ENCODE data around the gene ITGB4. TPM values are rescaled to one million over a fixed set of nuclear protein-coding genes. Genes with fewer than 3 reads are reported as not detected.

The ITGB4 gene
- total RNA-seq, 1 donor from 2014 or later = 0.54 TPM

DNA sequence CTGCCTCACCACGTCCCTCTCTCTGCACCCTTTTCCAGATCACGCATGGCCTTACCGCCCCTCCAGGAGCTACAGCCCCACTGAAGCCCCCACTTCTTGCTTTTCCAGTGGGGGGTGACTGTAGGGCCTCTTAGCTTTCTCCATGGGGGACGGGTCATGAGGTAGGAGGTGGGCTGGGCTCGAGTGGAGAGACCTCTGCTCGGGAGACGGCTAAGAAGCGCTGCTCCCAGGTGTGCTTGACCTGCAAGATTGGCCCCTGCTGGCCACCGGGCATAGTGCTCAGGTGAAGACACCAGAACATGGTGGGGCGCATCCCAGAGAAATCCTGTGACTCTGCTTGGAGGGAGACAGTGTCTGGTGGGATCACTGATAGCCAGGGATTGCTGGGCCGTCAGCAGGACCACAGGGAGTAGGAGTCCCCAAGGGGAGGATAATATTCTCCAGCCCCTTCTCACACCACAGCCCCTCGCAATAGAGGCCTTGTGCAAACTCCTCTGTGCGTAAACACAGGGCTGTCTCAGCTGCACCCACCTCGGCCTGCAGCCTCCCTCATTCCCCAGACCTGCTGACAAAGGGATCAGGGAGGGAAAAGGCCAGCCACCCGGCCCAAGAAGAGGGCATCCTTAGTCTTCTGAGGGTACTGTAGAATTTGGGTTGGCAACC is 52.7 kb downstream of the ITGB4 start:
- TF ChIP-seq, protein P1, sequence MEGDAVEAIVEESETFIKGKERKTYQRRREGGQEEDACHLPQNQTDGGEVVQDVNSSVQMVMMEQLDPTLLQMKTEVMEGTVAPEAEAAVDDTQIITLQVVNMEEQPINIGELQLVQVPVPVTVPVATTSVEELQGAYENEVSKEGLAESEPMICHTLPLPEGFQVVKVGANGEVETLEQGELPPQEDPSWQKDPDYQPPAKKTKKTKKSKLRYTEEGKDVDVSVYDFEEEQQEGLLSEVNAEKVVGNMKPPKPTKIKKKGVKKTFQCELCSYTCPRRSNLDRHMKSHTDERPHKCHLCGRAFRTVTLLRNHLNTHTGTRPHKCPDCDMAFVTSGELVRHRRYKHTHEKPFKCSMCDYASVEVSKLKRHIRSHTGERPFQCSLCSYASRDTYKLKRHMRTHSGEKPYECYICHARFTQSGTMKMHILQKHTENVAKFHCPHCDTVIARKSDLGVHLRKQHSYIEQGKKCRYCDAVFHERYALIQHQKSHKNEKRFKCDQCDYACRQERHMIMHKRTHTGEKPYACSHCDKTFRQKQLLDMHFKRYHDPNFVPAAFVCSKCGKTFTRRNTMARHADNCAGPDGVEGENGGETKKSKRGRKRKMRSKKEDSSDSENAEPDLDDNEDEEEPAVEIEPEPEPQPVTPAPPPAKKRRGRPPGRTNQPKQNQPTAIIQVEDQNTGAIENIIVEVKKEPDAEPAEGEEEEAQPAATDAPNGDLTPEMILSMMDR (IDR thresholded peaks at IDR 0.05; ENCODE audit: unreplicated experiment) = no peak
- Mint-ChIP-seq H3K36me3 (ENCODE audit: low read depth, unreplicated experiment) (peaks cover 26% of the 10 kb centered on the region), H3K4me3 (ENCODE audit: unreplicated experiment) (no peak overlapping the region), H3K27ac (ENCODE audit: unreplicated experiment) (no peak overlapping the region), H3K9me3 (ENCODE audit: unreplicated experiment) (no peaks in the 10 kb centered on the region), H3K4me1 (ENCODE audit: unreplicated experiment) (peaks cover 26% of the 10 kb centered on the region), H3K27me3 (ENCODE audit: unreplicated experiment) (peaks cover 7% of the 10 kb centered on the region)
- DNase-seq (ENCODE audit: low spot score) = no peak

DNA sequence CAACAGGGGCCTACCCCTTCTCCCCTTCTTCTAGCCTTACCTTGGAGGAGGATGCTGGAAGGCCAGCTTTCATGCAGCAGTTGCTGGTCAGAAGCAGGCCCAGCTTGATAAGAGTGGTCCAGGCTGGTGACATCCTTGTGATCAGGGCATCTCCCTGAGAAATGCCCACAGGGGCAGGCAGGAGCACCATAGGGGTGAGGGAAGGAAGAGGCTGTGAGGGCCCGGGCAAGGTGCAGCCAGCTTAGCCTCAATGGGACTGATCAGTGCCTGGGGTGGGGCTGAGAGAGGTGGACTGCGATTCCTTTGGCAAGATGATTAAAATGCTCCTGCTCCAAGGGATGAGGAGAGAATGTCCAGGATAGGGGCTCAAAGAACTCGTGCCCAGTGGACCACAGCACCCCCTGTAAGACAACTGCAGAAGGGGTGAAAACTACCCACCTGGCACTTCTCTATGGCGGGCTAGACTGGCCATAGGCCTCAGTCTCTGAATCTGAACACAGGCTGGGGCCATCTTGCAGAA is 53.3 kb downstream of the ITGB4 start:
- DNase-seq (ENCODE audit: low spot score) = no peak
- Mint-ChIP-seq H3K4me3 (ENCODE audit: unreplicated experiment) (no peak overlapping the region), H3K9me3 (ENCODE audit: unreplicated experiment) (no peaks in the 10 kb centered on the region), H3K36me3 (ENCODE audit: low read depth, unreplicated experiment) (peaks cover 27% of the 10 kb centered on the region), H3K27ac (ENCODE audit: unreplicated experiment) (no peak overlapping the region), H3K4me1 (ENCODE audit: unreplicated experiment) (peaks cover 27% of the 10 kb centered on the region), H3K27me3 (ENCODE audit: unreplicated experiment) (peaks cover 8% of the 10 kb centered on the region)
- TF ChIP-seq, protein P1 (IDR thresholded peaks at IDR 0.05; ENCODE audit: unreplicated experiment) = no peak

DNA sequence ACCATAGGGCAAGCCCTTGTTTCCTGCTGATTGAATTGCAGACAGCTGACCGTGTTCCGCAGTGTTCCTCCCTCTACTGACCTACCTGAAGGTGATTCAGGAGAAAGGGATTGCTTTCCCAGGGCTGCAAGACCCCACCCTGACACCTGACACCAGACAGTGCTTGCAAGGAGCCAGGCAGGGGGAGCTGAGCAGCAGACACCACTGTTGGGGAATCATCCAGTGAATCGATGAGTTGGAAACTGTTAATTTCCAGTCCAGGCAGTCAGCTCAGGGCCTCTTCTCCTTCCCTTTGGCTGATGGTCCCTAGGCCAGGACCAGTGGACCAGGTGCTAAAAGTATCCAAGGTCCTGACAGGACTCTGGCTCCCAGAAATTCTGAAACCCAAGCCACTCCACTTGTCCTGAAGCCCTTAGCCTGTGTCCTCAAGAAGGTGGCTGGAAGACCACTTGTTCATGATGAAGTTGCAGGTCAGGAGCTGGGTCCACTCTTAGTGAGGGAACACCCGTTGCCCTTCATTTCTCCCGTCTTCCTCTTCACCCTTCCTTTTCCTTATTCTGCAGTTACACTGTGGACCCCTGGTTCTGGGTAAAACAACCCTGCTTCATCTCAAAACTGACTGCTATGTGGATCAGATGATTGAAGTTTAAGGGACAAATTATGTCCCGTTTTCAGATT is 53.9 kb downstream of the ITGB4 start:
- no peaks in the 10 kb centered on the region for H3K9me3 Mint-ChIP-seq (ENCODE audit: unreplicated experiment)
- peaks cover 12% of the 10 kb centered on the region for H3K27me3 Mint-ChIP-seq (ENCODE audit: unreplicated experiment)
- H3K36me3 Mint-ChIP-seq (ENCODE audit: low read depth, unreplicated experiment) = peaks cover 31% of the 10 kb centered on the region
- H3K4me3 Mint-ChIP-seq (ENCODE audit: unreplicated experiment) = no peak overlapping the region
- peak overlapping the region; percentile 34 for H3K27ac Mint-ChIP-seq (ENCODE audit: unreplicated experiment)
- TF ChIP-seq, protein P1 (IDR thresholded peaks at IDR 0.05; ENCODE audit: unreplicated experiment) = no peak
- H3K4me1 Mint-ChIP-seq (ENCODE audit: unreplicated experiment) = peaks cover 30% of the 10 kb centered on the region
- DNase-seq (ENCODE audit: low spot score) = no peak

DNA sequence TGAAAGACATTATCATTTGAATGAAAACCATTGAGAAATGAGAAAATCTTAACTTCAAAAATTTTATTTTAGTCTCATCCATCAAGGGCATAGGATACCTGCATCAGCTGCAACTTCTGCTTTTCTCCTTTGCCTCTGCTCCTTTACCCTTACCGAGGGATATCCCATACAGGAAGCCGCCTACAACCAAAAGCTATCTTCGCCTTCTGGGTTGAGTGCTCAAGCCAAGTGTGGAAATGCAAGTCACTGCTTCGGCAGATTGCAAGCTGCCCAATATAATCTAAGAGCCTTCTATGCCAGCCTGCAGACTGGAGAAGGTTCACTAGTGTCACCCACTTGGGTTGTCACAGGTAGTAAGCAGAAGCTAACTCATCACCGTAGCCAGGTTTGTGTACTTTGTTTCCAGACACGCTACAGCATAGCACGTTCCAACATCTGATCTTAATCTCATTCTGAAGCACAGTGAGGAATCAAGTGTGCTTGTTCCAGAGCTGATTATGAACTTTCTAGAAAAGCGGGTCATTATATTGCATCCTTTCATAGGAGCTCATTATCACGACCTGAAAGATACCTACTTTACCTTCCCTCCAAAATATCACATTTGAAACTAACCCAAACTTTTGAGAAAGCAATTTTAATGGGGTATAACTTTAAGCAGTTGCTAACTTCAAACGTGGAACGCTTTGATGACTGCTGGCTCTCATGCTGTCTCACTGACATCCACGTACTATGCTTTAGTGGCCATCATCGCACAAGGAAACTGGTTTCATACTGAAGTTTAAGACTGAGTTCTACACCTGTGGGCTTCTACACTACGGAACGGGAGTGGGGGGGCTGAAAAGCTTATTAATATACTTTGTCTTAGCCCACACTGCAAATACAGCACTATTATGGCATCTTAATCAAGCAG is 55.4 kb downstream of the ITGB4 start:
- H3K27me3 Mint-ChIP-seq (ENCODE audit: unreplicated experiment) = peaks cover 10% of the 10 kb centered on the region
- peaks cover 24% of the 10 kb centered on the region for H3K4me1 Mint-ChIP-seq (ENCODE audit: unreplicated experiment)
- no peaks in the 10 kb centered on the region for H3K9me3 Mint-ChIP-seq (ENCODE audit: unreplicated experiment)
- TF ChIP-seq, protein P1 (IDR thresholded peaks at IDR 0.05; ENCODE audit: unreplicated experiment) = no peak
- no peak for DNase-seq (ENCODE audit: low spot score)
- peak overlapping the region; percentile 78 for H3K27ac Mint-ChIP-seq (ENCODE audit: unreplicated experiment)
- H3K36me3 Mint-ChIP-seq (ENCODE audit: low read depth, unreplicated experiment) = peaks cover 31% of the 10 kb centered on the region
- peak overlapping the region; percentile 87 for H3K4me3 Mint-ChIP-seq (ENCODE audit: unreplicated experiment)

Data from endothelial cell (in vitro differentiated cells).